ENCODE results near the gene CAMSAP1.

The CAMSAP1 gene

DNA sequence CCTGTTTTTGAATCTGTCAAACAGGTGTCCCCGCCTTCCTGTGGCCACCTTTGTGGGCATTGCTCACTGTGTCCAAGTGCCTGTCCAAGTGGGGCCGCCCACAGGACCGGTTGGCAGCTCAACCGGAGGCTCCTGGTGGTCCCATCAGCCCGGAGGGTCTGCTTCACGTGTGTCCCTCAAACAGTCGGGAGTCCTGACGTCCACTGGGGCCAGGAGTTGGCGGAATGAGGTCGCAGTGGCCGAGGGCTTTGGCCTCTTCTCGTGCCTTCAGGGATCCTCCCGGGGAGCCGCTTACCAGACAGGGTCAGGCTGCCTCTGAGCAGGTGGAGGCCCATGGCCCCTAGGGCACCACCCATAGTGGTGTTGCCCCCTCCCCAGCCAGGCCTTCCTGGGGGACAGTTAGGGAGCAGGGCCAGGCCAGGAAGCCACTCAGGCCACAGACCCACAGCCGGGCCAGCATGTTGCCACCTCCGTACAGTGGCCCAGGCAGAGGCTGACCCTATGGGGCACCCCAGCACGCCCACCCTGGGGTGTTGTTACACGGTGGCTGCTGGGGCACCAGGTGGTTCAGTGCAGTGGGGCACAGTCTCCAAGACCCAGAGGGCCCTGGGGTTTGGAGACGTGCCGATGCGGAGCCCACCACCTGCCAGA, 135.8 kb downstream of the CAMSAP1 start:
- DNase-seq = no peak

DNA sequence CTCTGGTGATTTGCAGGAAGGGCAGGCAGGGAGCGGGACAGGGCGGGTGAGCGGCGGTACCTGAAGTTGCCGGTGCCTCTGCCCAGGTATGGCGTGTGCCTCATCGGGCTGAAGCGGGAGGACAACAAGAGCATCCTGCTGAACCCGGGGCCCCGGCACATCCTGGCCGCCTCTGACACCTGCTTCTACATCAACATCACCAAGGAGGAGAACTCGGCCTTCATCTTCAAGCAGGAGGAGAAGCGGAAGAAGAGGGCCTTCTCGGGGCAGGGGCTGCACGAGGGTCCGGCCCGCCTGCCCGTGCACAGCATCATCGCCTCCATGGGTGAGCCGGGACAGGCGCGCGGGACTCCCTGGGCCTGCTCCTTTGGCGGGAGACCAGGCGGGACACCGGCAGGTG, 136.6 kb downstream of the CAMSAP1 start:
- no peak for DNase-seq

DNA sequence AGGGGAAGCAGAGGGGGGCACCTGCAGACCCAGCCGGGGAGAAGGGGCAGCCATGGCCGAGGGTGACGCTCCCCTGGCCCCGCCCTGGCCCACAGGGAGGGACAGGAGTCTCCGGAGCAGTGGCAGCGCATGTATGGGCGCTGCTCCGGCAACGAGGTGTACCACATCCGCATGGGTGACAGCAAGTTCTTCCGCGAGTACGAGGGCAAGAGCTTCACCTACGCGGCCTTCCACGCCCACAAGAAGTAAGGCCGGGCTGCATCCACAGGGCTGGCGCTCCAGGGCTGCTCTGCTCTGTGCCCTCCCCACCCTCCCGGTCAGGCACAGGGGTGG, 137.2 kb downstream of the CAMSAP1 start:
- DNase-seq = no peak

DNA sequence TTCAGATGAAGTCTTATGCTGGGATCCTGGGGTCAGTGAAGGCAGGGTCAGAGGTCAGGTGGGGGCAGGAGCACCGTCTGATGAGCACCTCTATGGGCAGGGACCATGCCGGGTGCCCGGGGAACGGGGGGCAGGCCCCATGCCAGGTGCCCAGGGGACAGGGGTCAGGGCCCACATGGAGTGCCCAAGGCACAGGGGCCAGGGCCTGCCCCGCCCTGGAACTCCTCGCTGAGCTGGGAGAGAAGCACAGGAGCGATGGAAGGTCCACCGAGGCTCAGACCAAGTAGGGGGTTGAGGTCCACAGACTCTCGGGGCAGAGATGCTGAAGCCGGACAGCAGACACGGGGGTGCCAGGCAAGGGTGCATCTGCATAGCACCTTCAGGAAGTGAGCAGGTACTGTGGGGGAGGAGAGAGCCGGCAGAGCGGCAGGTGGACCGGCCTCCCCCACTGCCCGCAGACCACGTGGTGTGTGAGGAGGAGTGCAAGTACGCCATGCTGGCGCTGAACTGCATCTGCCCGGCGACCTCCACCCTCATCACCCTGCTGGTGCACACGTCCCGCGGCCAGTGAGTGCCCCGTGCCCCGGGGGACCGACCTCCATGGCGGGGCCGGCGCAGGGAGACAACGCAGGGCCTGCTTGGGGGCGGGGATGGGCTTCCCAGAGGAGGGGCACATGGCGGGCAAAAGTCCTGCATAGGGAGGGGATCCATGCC, 137.7 kb downstream of the CAMSAP1 start:
- no peak for DNase-seq

DNA sequence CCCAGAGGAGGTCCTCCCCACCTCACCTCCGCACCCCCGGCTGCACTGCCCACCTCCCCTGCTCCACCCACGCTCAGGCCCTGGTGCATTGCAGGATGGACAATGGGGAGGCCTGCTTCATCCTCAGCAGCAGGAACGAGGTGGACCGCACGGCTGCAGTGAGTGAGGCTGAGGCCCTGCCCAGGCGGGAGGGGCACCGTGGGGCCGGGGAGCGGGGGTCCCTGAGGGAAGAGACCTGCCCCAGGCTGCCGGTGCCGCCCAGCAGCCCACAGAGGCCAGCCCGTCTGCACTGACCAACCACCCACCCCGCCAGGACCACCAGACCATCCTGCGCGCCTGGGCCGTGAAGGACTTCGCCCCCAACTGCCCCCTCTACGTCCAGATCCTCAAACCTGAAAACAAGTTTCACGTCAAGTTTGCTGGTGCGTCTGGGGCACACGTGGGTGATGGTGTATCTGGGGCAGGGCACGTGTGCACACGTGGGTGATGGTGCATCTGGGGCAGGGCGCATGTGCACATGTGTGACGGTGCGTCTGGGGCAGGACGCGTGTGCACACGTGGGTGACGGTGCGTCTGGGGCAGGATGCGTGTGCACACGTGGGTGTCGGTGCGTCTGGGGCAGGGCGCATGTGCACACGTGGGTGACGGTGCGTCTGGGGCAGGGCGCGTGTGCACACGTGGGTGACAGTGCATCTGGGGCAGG, 138.7 kb downstream of the CAMSAP1 start:
- no peak for DNase-seq

DNA sequence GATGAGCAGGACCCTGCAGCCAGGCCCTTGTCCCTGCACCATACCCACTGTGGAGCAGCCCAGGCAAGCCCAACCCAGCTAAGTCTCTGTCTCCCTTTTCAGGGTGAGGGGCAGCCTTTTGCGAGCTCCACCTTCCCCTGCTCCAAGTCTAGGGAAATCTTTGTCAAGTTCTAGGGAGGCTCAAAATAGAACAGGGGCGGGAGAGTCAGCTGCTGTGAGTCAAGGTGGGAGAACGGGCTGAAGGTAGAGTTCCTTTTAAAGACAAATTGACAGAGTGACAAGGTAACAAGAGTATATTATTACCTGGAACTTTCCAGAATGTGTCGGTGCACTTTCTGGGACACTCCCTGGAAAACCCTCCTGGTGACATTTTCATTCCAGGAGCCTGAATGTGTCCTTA, 140.6 kb downstream of the CAMSAP1 start:
- no peak for DNase-seq

DNA sequence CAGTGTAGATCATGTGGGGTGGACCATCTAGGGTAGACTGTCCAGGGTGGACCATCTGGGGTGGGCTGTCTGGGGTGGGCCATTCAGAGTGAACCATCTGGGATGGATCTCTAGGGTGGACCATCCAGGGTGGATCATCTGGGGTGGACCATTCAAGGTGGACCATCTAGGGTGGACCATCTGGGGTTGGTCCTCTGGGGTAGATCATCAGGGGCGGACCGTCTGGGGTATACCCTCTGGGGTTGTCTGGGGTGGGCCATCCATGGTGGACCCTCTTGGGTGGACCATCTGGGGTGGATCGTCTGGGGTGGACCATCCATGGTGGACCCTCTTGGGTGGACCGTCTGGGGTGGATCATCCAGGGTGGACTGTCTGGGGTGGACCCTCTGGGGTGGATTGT, 141.1 kb downstream of the CAMSAP1 start:
- DNase-seq = no peak

DNA sequence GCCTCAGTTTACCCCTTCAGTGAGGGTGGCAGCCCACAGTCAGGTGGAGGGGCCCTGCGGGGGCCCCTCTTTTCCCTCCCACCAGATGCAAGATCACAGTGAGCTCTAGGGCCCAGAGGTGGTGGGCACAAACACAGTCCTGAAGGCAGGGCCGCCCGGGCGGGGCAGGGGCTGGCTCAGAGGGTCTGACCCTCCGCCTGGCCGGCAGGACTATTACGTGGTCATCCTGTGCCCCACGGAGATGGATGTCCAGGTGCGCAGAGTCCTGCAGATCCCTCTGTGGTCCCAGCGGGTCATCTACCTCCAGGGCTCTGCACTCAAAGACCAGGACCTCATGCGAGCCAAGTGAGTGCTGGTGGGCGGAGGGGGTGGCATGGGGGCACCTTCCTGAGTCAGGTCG, 141.9 kb downstream of the CAMSAP1 start:
- DNase-seq = no peak

DNA sequence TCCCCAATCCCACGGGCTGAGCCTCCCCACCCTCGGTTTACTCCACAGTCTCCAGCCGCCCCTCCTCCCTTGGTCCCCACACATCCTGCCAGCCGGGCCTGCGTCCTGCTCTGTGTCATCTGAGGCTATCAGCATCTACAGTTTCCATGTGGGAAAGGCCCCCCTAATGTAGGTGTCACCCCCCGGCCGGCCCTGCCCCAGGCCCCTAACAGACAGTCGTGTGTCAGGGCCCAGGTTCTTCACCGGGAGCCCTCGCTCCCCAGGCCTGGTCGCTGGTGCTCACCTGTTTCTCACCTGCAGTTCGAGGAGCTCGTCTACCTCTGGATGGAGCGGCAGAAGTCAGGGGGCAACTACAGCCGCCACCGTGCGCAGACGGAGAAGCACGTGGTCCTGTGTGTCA, 142.6 kb downstream of the CAMSAP1 start:
- no peak for DNase-seq

DNA sequence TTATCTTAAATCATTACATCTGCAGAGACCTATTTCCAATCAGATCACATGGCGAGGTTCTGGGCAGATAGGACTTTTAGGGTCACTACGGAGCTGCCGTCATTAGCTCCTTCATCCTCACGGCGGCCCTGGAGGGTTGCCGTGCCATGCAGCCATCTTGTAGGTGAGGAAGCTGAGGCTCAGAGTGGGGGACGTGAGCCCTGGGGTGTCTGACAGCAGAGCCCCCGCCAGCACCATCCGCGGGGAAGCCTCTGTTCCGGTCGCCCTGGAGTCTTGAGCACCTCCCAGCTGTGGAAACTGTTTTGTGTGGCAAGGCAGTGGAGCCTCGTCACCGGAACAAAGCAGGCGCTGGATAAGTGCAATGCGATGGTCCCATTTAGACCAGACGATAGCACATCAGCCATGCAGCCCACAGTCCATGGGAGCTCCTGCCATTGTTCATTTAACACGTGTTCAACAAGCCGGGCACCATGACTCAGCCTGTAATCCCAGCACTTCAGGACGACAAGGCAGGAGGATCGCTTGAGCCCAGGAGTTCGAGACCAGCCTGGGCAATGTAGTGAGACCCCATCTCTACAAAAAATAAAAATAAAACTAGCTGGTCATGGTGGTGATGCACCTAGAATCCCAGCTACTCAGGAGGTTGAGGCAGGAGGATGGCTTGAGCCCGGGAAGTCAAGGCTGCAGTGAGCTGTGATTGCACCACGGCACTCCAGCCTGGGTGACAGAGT, 143.5 kb downstream of the CAMSAP1 start:
- DNase-seq = no peak

DNA sequence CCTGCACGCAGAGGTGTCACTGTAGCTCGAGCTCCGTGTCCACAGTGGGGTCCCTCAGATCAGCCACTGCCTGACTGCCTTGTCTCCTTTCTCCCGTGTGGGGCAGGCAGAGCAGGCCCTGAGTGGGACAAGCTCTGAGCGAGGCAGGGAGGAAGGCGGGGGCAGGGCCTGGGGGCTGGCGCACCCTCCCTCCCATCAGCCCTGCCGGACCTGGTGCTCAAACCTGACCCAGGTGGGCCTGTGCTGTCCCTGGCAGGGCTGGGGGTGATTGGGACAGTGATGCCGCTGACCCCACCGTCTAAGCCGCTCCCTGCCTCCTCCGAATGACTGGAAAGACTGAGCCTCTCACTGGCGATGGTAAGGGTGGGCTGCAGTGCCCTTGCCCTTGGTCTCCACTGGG, 144.4 kb downstream of the CAMSAP1 start:
- DNase-seq = no peak

DNA sequence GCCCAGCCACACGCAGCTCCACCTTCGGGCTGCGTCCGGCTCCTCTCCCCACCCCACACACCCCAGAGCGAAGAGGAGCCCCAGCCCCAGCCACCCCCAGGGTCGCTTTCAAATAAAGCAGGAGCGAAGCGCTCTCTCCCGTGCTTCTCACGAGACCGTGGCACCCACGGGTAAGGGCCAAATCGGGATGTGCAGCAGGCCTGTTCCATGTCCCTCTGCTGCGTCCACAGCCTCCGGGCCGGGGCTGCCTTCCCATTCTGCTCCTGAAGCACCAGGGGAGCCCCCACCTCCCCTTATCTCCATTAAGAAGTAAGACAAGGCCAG, 145.5 kb downstream of the CAMSAP1 start:
- DNase-seq = no peak

DNA sequence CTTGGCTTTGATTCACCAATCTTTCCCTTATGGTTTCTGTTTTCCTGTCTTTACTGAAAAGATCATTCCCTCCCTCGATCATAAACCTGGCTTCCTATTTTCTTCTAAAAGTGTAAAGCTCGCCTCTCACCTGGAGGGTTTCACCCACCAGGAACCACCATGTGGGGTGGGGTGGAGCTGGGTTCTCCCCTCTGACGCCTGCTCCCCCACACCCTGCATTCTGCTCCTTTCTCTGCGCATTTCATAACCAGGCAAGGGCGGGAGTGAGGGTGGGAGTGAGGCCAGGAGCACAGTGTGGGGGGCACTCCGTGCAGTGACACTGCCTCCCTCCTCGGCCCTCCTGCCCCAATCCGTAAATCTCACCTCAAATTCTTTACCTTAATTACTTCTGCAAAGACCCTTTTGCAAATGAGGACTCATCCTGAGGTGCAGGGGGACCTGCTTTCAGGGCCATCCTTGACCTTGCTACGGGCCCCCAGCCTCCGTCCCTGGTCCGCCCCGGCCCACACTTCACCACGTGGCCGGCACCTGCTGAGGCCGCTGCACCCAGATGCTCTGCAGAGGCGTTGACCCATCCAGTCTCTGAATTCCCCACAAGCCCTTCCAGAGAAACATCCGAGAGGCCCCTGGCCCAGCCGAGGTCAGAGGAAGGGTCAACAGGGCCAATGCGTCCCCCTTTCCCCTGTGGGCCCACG, 146.0 kb downstream of the CAMSAP1 start:
- DNase-seq = no peak

DNA sequence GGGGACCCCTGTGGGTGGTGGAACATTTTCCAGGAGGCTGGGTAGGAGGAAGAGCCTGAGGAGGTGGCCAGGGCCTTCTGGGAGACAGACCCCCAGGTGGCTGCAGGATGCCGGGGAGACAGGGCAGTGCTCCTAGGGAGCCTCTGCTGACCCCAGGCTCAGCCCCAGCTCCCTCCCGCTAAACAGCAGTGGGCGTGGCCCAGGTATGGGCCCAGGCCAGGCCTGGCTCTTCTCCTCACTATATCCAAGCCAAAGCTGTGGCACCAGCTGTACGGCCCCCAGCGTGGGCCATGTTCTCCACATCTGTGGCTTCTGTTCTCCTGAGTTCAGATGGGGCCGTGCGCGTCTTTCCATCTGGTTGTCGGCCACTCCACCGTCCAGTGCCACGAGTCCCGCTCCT, 146.9 kb downstream of the CAMSAP1 start:
- DNase-seq = no peak

DNA sequence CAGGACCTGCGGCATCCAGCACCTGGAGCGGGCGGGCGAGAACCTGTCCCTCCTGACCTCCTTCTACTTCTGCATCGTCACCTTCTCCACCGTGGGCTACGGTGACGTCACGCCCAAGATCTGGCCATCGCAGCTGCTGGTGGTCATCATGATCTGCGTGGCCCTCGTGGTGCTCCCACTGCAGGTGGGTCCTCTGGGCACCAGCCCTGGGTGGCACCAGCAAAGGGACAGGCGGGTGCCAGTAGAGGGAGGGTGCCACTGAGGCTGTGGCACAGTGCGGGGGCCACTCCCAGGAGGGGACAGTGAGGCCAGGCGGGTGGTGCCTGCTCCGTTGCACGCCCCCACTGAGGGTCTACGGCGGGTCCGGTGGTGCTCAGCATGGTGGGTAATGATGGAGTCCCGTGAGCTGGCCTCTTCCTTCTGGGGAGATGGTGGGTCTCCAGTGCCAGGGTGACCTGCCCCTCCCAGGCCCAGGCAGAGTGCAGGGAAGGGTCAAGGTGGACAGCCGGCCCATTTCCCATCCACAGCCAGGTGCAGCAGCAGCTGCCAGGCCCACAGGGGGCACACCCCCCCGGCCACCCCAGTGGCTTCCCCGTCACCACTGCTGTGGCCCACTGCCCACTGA, 147.6 kb downstream of the CAMSAP1 start:
- DNase-seq = no peak

DNA sequence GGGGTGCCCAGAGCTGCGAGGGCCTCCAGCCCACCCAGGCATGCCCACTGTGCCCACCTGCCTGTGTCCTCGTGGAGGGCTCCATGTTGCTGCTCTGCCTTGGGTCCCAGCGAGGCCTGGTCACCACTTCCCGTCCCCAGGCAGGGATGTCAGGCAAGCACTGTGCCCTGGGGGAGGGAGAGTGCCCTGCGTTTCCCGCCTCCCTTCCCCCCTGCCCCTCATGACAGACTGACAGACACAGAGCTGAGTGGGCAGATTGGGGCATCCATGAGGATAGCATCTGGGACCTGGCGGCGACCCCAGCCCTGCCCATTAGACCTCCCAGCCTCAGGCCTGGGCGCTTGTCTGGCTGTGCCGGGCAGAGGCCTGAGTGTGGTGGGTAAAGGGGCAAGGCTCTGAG, 148.5 kb downstream of the CAMSAP1 start:
- no peak for DNase-seq

All from activated naive CD4-positive, alpha-beta T cell treated with Interleukin-2 at 50 U/mL for 16 hours (primary cell).